GM18502 (cell line): ENCODE data around the gene CLCN4.
A peak's percentile ranks its signal among the peaks of the same experiment; 100 is the strongest.

Experiments
- ATAC-seq: cut with Tn5 transposase; IDR thresholded peaks from one replicate; pipeline ENCODE4 v1.9.1; 2021; ENCODE audit warnings: mild to moderate bottlenecking; ENCODE audit not compliant: unreplicated experiment, poor library complexity

CLCN4 gene

GRCh38 chrX:10165580-10166247 is 8.9 kb downstream of the CLCN4 start:
- ATAC-seq: no peak

- ATAC-seq: no peak
Observed at GRCh38 chrX:10166248-10166716, 9.5 kb downstream of the CLCN4 start.

GRCh38 chrX:10166731-10167151 is 10.0 kb downstream of the CLCN4 start:
- ATAC-seq: no peak

GRCh38 chrX:10167573-10167972 is 10.8 kb downstream of the CLCN4 start:
- peak; percentile 52 for ATAC-seq

- no peak for ATAC-seq
Observed at GRCh38 chrX:10168226-10168625, 11.5 kb downstream of the CLCN4 start.

- ATAC-seq: no peak
Observed at GRCh38 chrX:10169175-10169574, 12.4 kb downstream of the CLCN4 start.

GRCh38 chrX:10171249-10171648 is 14.5 kb downstream of the CLCN4 start:
- no peak for ATAC-seq

- ATAC-seq: no peak
Observed at GRCh38 chrX:10172877-10173276, 16.1 kb downstream of the CLCN4 start.

- no peak for ATAC-seq
Observed at GRCh38 chrX:10173331-10173900, 16.6 kb downstream of the CLCN4 start.

- ATAC-seq: no peak
Observed at GRCh38 chrX:10174051-10174450, 17.3 kb downstream of the CLCN4 start.

- ATAC-seq: no peak
Observed at GRCh38 chrX:10174810-10175209, 18.0 kb downstream of the CLCN4 start.

- no peak for ATAC-seq
Observed at GRCh38 chrX:10175319-10175871, 18.6 kb downstream of the CLCN4 start.

GRCh38 chrX:10176121-10177003 is 19.6 kb downstream of the CLCN4 start:
- ATAC-seq: peak; percentile 75

GRCh38 chrX:10177004-10177396 is 20.2 kb downstream of the CLCN4 start:
- no peak for ATAC-seq

- no peak for ATAC-seq
Observed at GRCh38 chrX:10177601-10178000, 20.8 kb downstream of the CLCN4 start.

GRCh38 chrX:10178866-10179463 is 22.2 kb downstream of the CLCN4 start:
- no peak for ATAC-seq

GRCh38 chrX:10183760-10184159 is 27.0 kb downstream of the CLCN4 start:
- no peak for ATAC-seq

GRCh38 chrX:10184411-10184810 is 27.6 kb downstream of the CLCN4 start:
- ATAC-seq: no peak

- ATAC-seq: no peak
Observed at GRCh38 chrX:10186355-10186754, 29.6 kb downstream of the CLCN4 start.

GRCh38 chrX:10187421-10187820 is 30.6 kb downstream of the CLCN4 start:
- ATAC-seq: no peak
